DND-41 (cell line): ENCODE measurements around the gene FOXD2.
A peak's percentile ranks its signal among the peaks of the same experiment; 100 is the strongest.

Experiments
- ATAC-seq: fragments of 200-7000 bp; cut with Tn5 transposase; 3 replicates; pipeline ENCODE4 v1.9.1; 2021; ENCODE audit warnings: low read depth; ENCODE audit not compliant: insufficient read depth
- DNase-seq: peaks from one replicate; pipeline ENCODE4 v3.0.0-alpha.2; 2020
- H2AFZ ChIP-seq: 2 replicates; pipeline ENCODE4 v1.6.0; 2012; ENCODE audit warnings: low read depth, low read length
- H3K27ac ChIP-seq: 2 replicates; pipeline ENCODE4 v1.5.1; 2012; ENCODE audit warnings: low read length, inconsistent platforms
- H3K27me3 ChIP-seq: fragments of 200-600 bp; sonication (generic); 2 replicates; pipeline ENCODE4 v1.6.0; 2012; ENCODE audit warnings: low read length, mild to moderate bottlenecking, inconsistent platforms; ENCODE audit not compliant: insufficient read depth, poor library complexity
- H3K36me3 ChIP-seq: 2 replicates; pipeline ENCODE4 v1.5.1; 2012; ENCODE audit warnings: low read length, inconsistent platforms; ENCODE audit not compliant: insufficient read depth
- H3K4me1 ChIP-seq: 2 replicates; pipeline ENCODE4 v1.5.1; 2012; ENCODE audit warnings: mild to moderate bottlenecking, low read length; ENCODE audit not compliant: insufficient read depth
- H3K4me2 ChIP-seq: 2 replicates; pipeline ENCODE4 v1.6.0; 2012; ENCODE audit warnings: mild to moderate bottlenecking, moderate library complexity, low read length, inconsistent platforms; ENCODE audit not compliant: insufficient read depth
- H3K4me3 ChIP-seq, 2 experiments: fragments of 200-600 bp in 1 of 2; shearing (Covaris generic) in 1 of 2; 2 replicates each; pipeline ENCODE4 v1.5.1; 2012 to 2016; ENCODE audit warnings: inconsistent platforms in 2 of 2, low read length in 2 of 2, mild to moderate bottlenecking in 2 of 2, low read depth in 1 of 2, moderate library complexity in 1 of 2
- H3K79me2 ChIP-seq: 2 replicates; pipeline ENCODE4 v1.6.0; 2012; ENCODE audit warnings: low read length, inconsistent platforms; ENCODE audit not compliant: insufficient read depth
- H3K9ac ChIP-seq: 2 replicates; pipeline ENCODE4 v1.6.0; 2012; ENCODE audit warnings: low read depth, mild to moderate bottlenecking, inconsistent platforms, low read length, moderate library complexity
- H3K9me3 ChIP-seq: 2 replicates; pipeline ENCODE4 v1.5.1; 2012; ENCODE audit warnings: low read length, moderate library complexity, mild to moderate bottlenecking, inconsistent platforms; ENCODE audit not compliant: insufficient read depth, severe bottlenecking
- H4K20me1 ChIP-seq: 2 replicates; pipeline ENCODE4 v1.6.0; 2012; ENCODE audit warnings: low read length; ENCODE audit not compliant: insufficient read depth
- EZH2 ChIP-seq: IDR thresholded peaks from 3 replicates; pipeline ENCODE4 v1.6.1; 2012; ENCODE audit warnings: borderline replicate concordance, low read depth, mild to moderate bottlenecking, moderate library complexity, low read length, inconsistent platforms; ENCODE audit not compliant: severe bottlenecking
- TF ChIP-seq, protein P1 (sequence below): IDR thresholded peaks from 2 replicates; pipeline ENCODE4 v1.5.1; 2012; ENCODE audit warnings: borderline replicate concordance, low read length, moderate library complexity, mild to moderate bottlenecking; ENCODE audit not compliant: poor library complexity, severe bottlenecking; ENCODE audit errors: extremely low read depth

FOXD2 gene

GRCh38 chr1:47436304-47436978 is 1.4 kb upstream of the FOXD2 start:
- Histone ChIP-seq H3K27me3 (no peaks in the 10 kb centered on the region), H3K36me3 (peaks cover 41% of the 10 kb centered on the region), H3K27ac (peak overlapping the region; percentile 84), H4K20me1 (peaks cover 48% of the 10 kb centered on the region), H3K9ac (peak overlapping the region; percentile 96), H3K4me2 (peak overlapping the region; percentile 87), H2AFZ (peak overlapping the region; percentile 88), H3K4me3 (peak overlapping the region; percentile 65 to 88), H3K4me1 (peaks cover 42% of the 10 kb centered on the region), H3K9me3 (no peaks in the 10 kb centered on the region), H3K79me2 (peaks cover 59% of the 10 kb centered on the region)
- peak; percentile 85 for DNase-seq
- peak; percentile 56 for ATAC-seq
- no peak for TF ChIP-seq EZH2
- TF ChIP-seq, protein P1, sequence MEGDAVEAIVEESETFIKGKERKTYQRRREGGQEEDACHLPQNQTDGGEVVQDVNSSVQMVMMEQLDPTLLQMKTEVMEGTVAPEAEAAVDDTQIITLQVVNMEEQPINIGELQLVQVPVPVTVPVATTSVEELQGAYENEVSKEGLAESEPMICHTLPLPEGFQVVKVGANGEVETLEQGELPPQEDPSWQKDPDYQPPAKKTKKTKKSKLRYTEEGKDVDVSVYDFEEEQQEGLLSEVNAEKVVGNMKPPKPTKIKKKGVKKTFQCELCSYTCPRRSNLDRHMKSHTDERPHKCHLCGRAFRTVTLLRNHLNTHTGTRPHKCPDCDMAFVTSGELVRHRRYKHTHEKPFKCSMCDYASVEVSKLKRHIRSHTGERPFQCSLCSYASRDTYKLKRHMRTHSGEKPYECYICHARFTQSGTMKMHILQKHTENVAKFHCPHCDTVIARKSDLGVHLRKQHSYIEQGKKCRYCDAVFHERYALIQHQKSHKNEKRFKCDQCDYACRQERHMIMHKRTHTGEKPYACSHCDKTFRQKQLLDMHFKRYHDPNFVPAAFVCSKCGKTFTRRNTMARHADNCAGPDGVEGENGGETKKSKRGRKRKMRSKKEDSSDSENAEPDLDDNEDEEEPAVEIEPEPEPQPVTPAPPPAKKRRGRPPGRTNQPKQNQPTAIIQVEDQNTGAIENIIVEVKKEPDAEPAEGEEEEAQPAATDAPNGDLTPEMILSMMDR, result peak; percentile 98

DNA sequence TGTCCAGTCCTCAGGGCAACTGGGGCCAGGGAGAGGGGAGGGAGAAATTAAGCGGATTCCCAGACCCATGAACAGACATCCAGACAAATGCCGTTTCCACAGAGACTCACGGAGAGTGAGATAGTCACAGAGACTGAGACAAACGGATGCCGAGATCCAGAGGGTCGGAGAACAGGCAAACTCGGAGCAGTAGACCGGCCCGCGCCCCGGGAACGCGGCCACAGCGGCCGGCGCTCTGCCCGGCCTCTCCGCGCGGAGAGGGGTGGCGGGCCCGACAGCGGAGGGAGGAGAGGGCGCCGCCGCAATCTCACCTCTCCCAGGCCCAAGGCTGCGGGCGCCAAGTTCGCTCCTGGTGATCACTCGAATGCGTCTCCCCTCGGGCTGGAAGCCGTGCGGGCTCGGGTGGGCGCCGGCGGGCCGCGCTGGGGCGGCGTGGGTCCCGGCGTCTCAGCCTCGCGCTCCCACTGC is 831 bp upstream of the FOXD2 start:
- peak overlapping the region; percentile 87 for H3K4me2 ChIP-seq
- no peaks in the 10 kb centered on the region for H3K27me3 ChIP-seq
- H3K27ac ChIP-seq, result peak overlapping the region; percentile 84
- peak overlapping the region; percentile 96 for H3K9ac ChIP-seq
- H4K20me1 ChIP-seq, result peaks cover 43% of the 10 kb centered on the region
- H3K4me1 ChIP-seq, result peaks cover 42% of the 10 kb centered on the region
- peak; percentile 16 for ATAC-seq
- no peaks in the 10 kb centered on the region for H3K9me3 ChIP-seq
- peak overlapping the region; percentile 65 to 88 for H3K4me3 ChIP-seq
- H3K79me2 ChIP-seq, result peaks cover 53% of the 10 kb centered on the region
- TF ChIP-seq EZH2, result no peak
- TF ChIP-seq, protein P1, result no peak
- peaks cover 36% of the 10 kb centered on the region for H3K36me3 ChIP-seq
- H2AFZ ChIP-seq, result peak overlapping the region; percentile 88
- DNase-seq, result no peak

- Histone ChIP-seq H3K9ac (peak overlapping the region; percentile 96), H3K9me3 (no peaks in the 10 kb centered on the region), H4K20me1 (peaks cover 29% of the 10 kb centered on the region), H3K36me3 (peaks cover 23% of the 10 kb centered on the region), H3K4me2 (peak overlapping the region; percentile 87), H3K4me1 (peaks cover 38% of the 10 kb centered on the region), H3K27ac (peak overlapping the region; percentile 84), H3K79me2 (peaks cover 39% of the 10 kb centered on the region), H3K4me3 (peak overlapping the region; percentile 48 to 88; a peak in 3 of 4 replicates), H2AFZ (peak overlapping the region; percentile 85), H3K27me3 (no peaks in the 10 kb centered on the region)
- DNase-seq, result no peak
- no peak for TF ChIP-seq EZH2
- TF ChIP-seq, protein P1, result no peak
- ATAC-seq, result no peak
Measured at GRCh38 chr1:47438165-47439016, 547 bp downstream of the FOXD2 start.
